GM19455 (cell line): ENCODE data around the gene UNC79.

Experiments used
- ATAC-seq: cut with Tn5 transposase; IDR thresholded peaks from one replicate; pipeline ENCODE4 v1.9.1; 2021; ENCODE audit not compliant: unreplicated experiment

The UNC79 gene

DNA sequence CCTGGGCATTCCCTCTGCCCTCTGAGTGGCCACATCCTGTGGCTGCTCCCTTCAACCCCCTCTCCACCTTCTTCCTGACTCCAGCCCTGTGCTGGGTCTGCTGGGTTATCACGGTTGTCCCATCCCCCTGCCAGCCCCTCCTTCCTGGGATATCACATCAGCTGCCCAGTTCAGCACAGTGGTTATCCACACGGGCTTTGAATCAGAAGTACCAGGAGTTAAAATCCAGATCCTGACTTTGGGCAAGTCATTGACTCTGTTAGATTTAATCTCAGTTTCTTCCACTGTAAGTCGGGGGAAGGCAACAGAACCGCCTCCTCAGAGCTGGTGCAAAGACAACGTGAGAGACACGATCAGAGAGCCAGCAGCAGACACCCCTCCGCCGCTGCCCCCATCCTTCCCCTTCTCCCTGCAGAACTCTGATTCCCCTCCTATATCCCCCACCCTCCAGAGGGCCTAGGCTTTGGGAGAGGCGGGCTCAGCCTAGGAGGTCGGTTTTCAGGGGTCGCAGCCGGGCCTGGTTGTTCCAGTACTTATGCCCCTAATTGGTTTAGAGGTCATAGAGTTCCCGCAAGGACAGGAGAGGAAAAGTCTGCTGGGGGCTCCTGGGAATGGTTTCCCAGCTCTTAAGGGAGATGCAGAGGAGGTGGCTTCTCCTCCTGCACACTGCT lies 315.0 kb downstream of the UNC79 start:
- ATAC-seq: no peak

DNA sequence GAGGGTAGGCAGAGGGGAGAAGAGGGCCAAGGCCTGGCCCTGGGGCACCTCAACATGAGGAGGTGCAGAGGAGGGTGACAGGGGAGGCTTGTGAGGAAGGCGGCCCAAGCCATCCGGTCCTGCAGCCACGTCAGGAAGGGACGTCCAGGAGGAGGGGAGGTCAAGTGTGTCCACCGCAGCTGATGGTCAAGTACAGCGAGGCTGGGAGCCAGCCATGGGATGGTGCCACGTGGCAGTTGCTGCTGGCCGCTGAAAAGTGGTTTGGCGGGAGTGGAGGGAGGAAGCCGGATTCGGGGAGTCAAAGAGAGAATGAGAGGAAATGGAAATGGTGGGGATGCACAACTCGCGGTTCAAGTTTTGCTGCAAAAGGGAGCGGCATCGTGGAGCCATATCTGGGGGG lies 316.4 kb downstream of the UNC79 start:
- no peak for ATAC-seq

DNA sequence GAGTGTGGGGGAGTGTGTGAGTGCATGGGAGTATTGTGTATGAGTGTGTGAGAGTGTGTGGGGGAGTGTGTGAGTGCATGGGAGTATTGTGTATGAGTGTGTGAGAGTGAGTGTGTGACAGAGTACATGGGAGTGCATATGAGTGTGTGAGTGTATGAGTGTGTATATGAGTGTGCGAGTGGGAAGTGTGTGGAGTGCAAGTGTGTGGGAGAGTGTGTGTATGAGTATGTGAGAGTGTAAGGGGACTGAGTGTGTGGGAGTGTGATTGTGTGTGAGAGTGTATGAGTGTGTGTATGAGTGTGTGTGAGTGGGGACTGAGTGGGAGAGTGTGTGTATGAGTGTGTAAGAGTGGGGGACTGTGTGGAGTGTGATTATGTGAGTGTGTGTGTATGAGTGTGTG lies 316.8 kb downstream of the UNC79 start:
- ATAC-seq: no peak

DNA sequence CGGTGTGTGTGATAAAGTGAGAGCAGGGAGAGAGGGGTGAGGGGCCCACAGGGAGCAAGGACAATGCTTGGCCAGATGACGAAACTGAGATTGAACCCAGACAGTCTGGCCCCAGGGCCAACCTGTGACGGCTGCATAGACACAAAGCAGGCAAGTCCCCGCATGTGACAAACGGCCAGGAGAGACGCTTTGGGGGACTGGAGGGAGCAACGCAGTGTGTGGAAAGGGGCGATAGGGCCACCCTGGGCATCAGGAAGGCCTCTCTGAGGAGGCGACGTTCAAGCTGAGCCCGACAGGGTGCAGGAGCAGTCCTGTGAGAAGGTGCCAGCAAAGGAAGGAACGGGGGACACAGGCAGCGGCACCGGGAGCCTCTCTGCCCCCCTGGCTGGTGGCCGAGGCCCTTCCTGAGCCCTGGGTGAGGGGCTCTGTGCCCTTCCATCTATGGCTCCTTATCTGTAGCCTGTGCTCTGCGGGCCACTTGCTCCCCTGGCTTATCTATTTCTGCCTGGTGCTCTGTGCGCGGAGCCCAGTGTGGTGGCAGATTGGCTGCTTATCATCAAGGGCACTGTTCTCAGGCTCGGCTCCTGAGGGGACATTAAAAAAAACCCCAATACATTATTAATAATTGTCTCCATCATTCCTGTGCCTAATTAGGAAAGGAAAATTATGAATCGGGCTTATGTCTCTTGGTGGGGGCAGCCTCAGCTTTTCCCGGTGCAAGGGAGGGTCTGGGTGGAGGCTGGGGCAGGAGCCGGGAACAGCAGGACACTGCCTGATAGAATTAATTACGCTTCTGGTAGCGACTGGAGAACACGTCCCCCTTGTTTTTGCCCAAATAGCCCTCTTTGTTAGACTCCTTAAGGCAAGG lies 317.7 kb downstream of the UNC79 start:
- ATAC-seq: no peak

DNA sequence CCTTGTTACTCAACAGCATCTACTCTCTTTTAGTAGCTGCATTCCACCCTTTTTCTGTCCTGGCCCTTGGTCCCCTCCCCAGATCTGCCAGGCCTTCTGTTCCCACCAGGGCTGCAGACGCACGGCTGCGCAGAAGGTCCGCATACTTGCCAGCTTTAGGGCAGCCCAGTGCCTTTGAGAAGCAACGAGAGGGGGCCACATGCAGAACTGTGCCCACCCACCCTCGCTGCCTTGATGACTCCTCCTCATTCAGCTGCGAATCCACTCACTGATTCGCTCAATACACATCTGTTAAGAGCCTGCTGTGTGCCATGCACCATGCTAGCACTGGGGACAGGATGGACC lies 318.3 kb downstream of the UNC79 start:
- no peak for ATAC-seq

DNA sequence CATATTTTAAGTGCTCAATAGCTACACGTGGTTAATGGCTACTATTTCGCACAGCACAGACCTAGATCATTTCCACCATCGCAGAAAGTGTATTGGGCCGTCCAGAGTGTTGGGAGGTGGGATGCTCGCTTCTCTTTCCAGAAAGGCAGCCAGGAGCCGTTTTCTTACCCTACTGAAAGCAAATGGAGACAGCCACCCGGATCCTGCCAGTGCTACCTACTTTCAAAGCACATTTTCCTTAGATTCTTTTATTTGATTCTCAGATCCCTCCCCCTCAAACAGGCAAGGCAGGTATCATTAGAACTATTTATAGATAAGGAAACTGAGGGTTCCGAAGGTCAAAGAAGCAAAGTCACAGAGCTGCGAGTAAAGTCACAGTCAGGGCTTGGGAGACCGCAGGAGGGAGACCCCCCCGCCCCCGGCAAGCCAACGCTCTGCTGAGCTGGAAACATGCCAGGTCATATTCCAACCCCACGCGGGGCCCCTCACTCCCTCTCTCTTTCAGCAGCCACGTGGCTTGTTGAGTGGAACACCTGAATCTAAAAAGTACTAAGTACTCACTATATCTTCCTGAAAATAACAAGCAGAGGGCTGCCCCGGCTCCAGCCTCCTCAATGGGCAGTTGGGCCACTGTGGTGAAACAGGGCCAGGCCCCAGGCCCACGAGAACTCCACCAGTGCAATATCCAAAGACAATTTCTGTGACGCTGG lies 321.4 kb downstream of the UNC79 start:
- ATAC-seq: no peak

DNA sequence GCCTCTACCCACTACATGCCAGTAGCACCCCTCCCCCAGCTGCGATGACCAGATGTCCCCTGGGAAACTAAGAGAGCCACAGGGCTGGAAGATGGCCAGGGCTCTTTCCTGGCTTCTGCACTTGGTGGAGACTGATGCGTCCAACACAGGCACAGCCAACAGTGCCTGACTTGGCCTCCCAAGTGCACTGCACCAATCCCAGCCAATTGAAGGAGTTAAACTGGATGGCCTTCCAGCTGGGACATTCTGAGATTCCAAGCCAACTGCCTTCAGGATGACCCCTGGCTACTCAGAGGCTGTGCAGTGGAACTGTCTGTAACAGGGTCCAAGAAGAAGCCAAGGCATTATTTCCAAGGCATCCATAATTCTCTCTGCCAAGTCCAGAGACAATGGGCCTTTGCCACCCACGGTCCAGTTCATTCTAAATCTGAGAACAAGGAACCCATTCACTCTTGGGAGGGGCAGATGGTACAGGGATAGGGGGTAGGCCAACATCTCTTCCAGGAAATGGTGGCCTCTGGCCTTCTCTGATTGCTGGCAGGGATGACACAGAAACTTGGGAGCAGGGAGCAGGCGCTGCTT lies 322.3 kb downstream of the UNC79 start:
- no peak for ATAC-seq

DNA sequence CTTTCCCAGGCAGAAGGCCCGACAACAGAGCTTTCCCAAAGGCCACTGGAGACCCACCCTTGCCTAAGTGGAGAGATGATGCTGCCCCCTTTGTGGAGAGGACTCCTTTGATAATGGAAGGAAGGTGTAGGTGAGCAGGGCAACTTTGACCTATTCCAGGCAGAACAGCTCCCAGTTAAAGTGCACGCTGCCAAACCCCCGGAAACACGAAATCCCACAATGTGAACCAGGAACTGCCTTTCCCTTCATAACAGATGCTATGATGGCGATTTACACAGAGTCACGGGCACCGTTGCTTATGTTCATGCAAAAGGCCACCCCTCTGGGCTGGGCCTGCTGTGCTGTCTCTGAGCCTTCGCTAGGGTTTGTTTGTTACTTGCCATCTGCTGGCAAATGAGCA lies 322.9 kb downstream of the UNC79 start:
- no peak for ATAC-seq

DNA sequence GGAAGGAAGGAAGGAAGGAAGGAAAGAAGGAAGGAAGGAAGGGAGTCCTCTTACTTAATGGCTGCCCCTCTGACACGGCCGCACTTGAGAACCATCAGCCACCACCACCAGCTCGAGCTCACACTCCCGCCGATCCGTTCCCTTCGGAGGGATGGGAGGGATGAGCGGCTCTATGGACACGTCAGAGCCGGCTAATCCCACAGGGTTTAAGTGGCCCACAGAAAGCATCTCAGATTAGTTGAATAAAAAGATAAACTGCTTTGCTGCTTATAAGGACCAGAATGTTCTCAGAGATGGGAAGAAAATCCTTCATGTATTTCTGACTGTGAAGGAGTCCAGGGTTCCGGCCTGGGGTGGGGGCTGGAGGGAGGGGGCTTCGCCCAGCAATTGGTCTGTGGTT lies 326.5 kb downstream of the UNC79 start:
- no peak for ATAC-seq
